Nephron (organoid): ENCODE results near the gene KCNG2.

ENCODE experiments used
- H3K27ac Mint-ChIP-seq, 3 experiments: 2 replicates each; pipeline ENCODE4 v1.8.0; 2020; ENCODE audit warnings: mixed read lengths in 3 of 3, mild to moderate bottlenecking in 2 of 3, moderate library complexity in 1 of 3
- H3K27me3 Mint-ChIP-seq: 2 replicates; pipeline ENCODE4 v1.8.0; 2021; ENCODE audit warnings: low read depth, mild to moderate bottlenecking, moderate library complexity, mixed read lengths
- H3K36me3 Mint-ChIP-seq: 2 replicates; pipeline ENCODE4 v1.8.0; 2020; ENCODE audit warnings: low read depth, mixed read lengths
- H3K4me1 Mint-ChIP-seq: 2 replicates; pipeline ENCODE4 v1.8.0; 2020; ENCODE audit warnings: mixed read lengths
- H3K4me3 Mint-ChIP-seq, 3 experiments: 2 replicates each; pipeline ENCODE4 v1.8.0; 2020; ENCODE audit warnings: mild to moderate bottlenecking in 3 of 3, mixed read lengths in 3 of 3, moderate library complexity in 2 of 3
- H3K9me3 Mint-ChIP-seq: 2 replicates; pipeline ENCODE4 v1.8.0; 2020; ENCODE audit warnings: mixed read lengths
- TF ChIP-seq, protein P1 (sequence below), 3 experiments: fragments of 200-600 bp; sonication (generic); IDR thresholded peaks; one replicate each; pipeline ENCODE4 v1.5.0; 2021; ENCODE audit warnings: antibody characterized with exemption in 3 of 3; ENCODE audit not compliant: unreplicated experiment in 3 of 3

The KCNG2 gene

DNA sequence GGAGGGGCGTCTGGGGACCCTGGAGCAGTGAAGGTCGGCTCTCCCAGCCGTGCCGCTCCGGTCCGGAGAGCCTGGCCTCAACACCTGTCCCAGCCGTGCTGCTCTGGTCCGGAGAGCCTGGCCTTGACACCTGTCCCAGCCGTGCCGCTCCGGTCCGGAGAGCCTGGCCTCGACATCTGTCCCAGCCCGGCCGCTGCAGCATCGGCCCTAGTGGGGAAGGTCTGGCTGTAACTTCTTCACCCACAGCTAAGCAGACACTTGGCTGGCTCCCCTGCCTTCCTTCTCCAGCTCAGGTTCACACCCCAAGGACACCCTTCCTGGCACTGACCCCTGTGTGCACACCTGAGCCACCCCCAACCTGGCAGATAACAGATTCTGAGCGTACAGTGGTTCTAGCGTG is 4.6 kb downstream of the KCNG2 start:
- peaks cover 66% of the 10 kb centered on the region for H3K27me3 Mint-ChIP-seq
- H3K9me3 Mint-ChIP-seq = no peaks in the 10 kb centered on the region
- peaks cover 23% of the 10 kb centered on the region for H3K4me1 Mint-ChIP-seq
- no peak overlapping the region for H3K27ac Mint-ChIP-seq
- TF ChIP-seq, protein P1, sequence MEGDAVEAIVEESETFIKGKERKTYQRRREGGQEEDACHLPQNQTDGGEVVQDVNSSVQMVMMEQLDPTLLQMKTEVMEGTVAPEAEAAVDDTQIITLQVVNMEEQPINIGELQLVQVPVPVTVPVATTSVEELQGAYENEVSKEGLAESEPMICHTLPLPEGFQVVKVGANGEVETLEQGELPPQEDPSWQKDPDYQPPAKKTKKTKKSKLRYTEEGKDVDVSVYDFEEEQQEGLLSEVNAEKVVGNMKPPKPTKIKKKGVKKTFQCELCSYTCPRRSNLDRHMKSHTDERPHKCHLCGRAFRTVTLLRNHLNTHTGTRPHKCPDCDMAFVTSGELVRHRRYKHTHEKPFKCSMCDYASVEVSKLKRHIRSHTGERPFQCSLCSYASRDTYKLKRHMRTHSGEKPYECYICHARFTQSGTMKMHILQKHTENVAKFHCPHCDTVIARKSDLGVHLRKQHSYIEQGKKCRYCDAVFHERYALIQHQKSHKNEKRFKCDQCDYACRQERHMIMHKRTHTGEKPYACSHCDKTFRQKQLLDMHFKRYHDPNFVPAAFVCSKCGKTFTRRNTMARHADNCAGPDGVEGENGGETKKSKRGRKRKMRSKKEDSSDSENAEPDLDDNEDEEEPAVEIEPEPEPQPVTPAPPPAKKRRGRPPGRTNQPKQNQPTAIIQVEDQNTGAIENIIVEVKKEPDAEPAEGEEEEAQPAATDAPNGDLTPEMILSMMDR (IDR thresholded peaks at IDR 0.05; ENCODE audit: unreplicated experiment in 3 of 3) = no peak
- H3K4me3 Mint-ChIP-seq = no peak overlapping the region
- no peaks in the 10 kb centered on the region for H3K36me3 Mint-ChIP-seq

DNA sequence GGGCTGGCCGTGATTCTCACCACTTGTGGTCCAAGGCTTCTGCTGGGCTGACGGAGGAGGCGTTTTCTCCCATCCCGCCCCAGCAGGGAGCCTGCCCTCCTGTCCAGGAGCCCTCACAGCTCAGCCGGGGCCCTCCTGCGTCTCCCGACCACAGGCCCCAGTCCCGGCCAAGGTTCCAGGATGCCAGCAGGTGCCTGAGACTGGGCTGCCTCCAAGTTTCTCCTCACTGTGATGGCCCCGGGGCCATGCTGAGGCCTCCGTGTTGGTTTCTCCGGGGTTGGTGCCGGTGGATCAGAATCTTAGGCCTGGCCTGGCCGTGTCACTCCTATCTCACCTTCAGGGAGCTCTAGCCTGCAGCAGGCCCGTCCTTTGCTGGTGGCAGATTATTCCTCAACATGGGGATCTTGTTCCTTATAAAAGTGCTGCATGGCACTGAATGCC is 5.9 kb downstream of the KCNG2 start:
- peaks cover 20% of the 10 kb centered on the region for H3K4me1 Mint-ChIP-seq
- TF ChIP-seq, protein P1 (IDR thresholded peaks at IDR 0.05; ENCODE audit: unreplicated experiment in 3 of 3) = no peak
- H3K9me3 Mint-ChIP-seq = no peaks in the 10 kb centered on the region
- peaks cover 66% of the 10 kb centered on the region for H3K27me3 Mint-ChIP-seq
- no peak overlapping the region for H3K27ac Mint-ChIP-seq
- no peak overlapping the region for H3K4me3 Mint-ChIP-seq
- no peaks in the 10 kb centered on the region for H3K36me3 Mint-ChIP-seq

DNA sequence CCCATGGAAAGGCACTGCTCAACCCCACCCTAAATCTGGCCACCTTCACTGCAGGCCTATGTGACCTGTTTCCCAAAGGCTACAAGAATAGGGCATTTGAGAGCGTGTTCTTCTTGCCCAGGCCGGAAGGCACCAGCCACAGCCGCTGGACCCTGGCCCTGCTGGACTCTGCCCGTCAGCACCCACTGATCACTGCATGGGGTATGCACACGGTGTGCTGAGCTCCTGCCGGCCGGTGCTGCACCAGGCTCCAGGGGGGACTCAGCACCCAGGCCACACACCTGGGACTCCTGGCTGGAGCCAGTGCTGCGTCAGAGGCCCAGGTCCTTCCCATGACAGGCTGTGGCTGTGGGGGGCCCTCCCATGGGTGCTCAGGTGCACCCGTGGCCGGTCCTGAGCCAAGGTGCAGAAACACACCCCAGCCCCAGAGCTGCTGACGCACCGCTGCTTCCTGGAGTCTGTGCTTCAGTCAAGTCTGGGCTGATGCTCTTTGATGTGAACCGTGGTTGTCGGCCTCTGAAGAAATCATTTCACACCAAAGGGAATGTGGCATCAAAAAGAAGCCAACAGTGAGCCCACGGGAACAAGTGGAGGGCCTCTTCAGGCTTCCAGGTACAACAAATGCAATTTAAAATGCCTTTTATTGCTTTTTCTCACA is 6.5 kb downstream of the KCNG2 start:
- Mint-ChIP-seq H3K27ac (no peak overlapping the region), H3K4me3 (no peak overlapping the region)
- TF ChIP-seq, protein P1 (IDR thresholded peaks at IDR 0.05; ENCODE audit: unreplicated experiment in 3 of 3) = no peak

DNA sequence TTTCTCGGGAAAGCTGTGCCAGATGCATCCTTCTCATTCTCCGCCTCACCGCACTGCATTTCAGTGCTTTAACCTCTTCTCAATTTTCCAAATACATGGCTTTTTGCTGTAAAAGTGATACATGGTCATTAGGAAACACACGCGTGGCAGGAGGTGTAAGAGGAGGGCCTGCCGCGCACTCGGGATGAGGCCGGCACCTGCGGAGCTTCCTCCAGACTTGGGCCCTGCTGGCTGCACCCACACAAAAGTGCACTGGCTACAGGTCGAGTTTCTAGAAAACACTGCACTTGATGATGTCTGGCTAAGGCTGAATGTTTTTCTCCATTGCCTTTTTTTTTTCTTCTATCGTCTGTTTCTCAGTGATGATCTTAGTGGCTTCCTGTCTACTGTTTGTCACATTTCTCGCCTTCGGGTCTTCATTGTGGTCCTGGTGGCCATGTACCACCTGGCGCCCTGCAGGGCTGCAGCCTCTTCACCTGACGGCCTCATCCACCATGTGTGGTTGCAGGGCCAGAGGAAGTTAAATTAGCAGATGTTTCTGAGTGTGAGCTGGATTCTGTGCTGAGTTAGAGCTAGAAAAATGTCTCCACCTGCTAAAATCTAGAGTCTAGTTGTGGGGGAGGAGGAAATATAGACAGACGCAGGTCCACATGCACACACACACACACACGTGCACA is 7.6 kb downstream of the KCNG2 start:
- Mint-ChIP-seq H3K9me3 (peaks cover 3% of the 10 kb centered on the region), H3K27ac (no peak overlapping the region), H3K4me1 (peaks cover 7% of the 10 kb centered on the region), H3K4me3 (no peak overlapping the region), H3K36me3 (no peaks in the 10 kb centered on the region), H3K27me3 (peaks cover 49% of the 10 kb centered on the region)
- TF ChIP-seq, protein P1 (IDR thresholded peaks at IDR 0.05; ENCODE audit: unreplicated experiment in 3 of 3) = no peak

More for the DNA sequence above, 6.5 kb downstream of the KCNG2 start:
- no peaks in the 10 kb centered on the region for H3K36me3 Mint-ChIP-seq
- H3K4me1 Mint-ChIP-seq = peaks cover 18% of the 10 kb centered on the region
- H3K27me3 Mint-ChIP-seq = peaks cover 60% of the 10 kb centered on the region
- no peaks in the 10 kb centered on the region for H3K9me3 Mint-ChIP-seq

DNA sequence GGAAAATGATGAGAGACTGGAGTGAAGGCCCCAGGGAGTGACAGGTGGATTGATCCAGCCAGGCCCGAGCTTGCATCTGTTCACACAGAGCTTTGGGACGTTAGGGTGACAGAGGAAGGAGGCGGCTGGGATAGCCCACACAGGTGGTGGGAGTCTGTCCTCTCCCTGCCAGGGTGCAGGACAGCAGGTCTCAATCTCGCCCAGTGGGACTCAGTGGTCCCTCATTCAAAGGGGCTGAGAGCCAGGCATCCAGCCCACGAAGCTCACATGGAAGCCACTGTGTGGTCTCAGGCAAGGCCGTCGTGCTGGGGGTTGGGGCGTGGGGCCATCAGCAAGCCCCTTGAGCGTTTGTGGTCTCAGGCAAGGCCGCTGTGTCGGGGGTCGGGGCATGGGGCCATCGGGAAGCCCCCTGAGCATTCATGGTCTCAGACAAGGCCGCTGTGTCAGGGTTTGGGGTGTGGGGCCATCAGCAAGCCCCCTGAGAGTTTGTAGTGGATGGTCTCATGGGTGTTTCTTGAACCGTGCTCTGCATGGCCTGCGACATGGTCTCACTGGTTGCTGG is 8.3 kb downstream of the KCNG2 start:
- Mint-ChIP-seq H3K36me3 (no peaks in the 10 kb centered on the region), H3K27ac (no peak overlapping the region), H3K4me1 (peaks cover 7% of the 10 kb centered on the region), H3K9me3 (peaks cover 3% of the 10 kb centered on the region), H3K4me3 (no peak overlapping the region), H3K27me3 (peaks cover 43% of the 10 kb centered on the region)
- TF ChIP-seq, protein P1 (IDR thresholded peaks at IDR 0.05; ENCODE audit: unreplicated experiment in 3 of 3) = no peak
